K562 (cell line): ENCODE data around the gene SYT17.

Experiments
- CHD2 ChIP-seq: IDR thresholded peaks from 2 replicates; pipeline ENCODE4 v1.6.1; 2011; ENCODE audit warnings: low read depth, low read length
- CREBBP ChIP-seq: IDR thresholded peaks from one replicate; pipeline ENCODE4 v1.6.1; 2012; ENCODE audit warnings: low read depth, mild to moderate bottlenecking, control low read depth, inconsistent platforms, low read length
- CTCF ChIP-seq, 3 experiments: IDR thresholded peaks in 2 of 3; conservative IDR thresholded peaks in 1 of 3; 2 replicates each; pipeline ENCODE4 v1.5.1; 2011 to 2012; ENCODE audit warnings: low read length in 3 of 3, mild to moderate bottlenecking in 3 of 3, control low read depth in 2 of 3, improper control_type of control experiment in 1 of 3, inconsistent platforms in 1 of 3, low read depth in 1 of 3, mixed read lengths in 1 of 3, moderate library complexity in 1 of 3; ENCODE audit not compliant: insufficient read depth in 2 of 3
- ELK1 ChIP-seq: sonication (generic); formaldehyde crosslinking; IDR thresholded peaks from 2 replicates; pipeline ENCODE4 v1.8.1; 2022; ENCODE audit warnings: missing genetic modification reagents
- FOXA1 ChIP-seq: fragments of 450-650 bp; IDR thresholded peaks from 2 replicates; pipeline ENCODE4 v1.6.1; 2016; ENCODE audit warnings: mild to moderate bottlenecking, borderline replicate concordance
- NEUROD1 ChIP-seq: fragments of 150-350 bp; IDR thresholded peaks from 2 replicates; pipeline ENCODE4 v1.6.1; 2014; ENCODE audit warnings: borderline replicate concordance, low read length, low read depth; ENCODE audit not compliant: partially characterized antibody
- SMAD1 ChIP-seq: fragments of 150-350 bp; IDR thresholded peaks from 2 replicates; pipeline ENCODE4 v1.6.1; 2014; ENCODE audit warnings: low read length, low read depth; ENCODE audit not compliant: partially characterized antibody
- SMARCA5 ChIP-seq: fragments of 450-650 bp; IDR thresholded peaks from 2 replicates; pipeline ENCODE4 v1.6.1; 2016
- ZBTB49 ChIP-seq: sonication (generic); formaldehyde crosslinking; IDR thresholded peaks from 2 replicates; pipeline ENCODE4 v1.8.0; 2022; ENCODE audit warnings: missing genetic modification reagents, mild to moderate bottlenecking, borderline replicate concordance
- ZNF263 ChIP-seq: sonication (generic); formaldehyde crosslinking; IDR thresholded peaks from 2 replicates; pipeline ENCODE4 v1.8.0; 2022; ENCODE audit warnings: mild to moderate bottlenecking, missing genetic modification reagents, borderline replicate concordance
- ZNF274 ChIP-seq: IDR thresholded peaks from 2 replicates; pipeline ENCODE4 v1.6.1; 2011; ENCODE audit warnings: low read depth, mild to moderate bottlenecking, low read length, moderate library complexity, borderline replicate concordance

- no peak for TF ChIP-seq CTCF (IDR thresholded peaks at IDR 0.05 in 2 of 3, conservative IDR thresholded peaks at IDR 0.05 in 1 of 3; ENCODE audit: insufficient read depth in 2 of 3, low read depth in 1 of 3, low read length in 3 of 3)
- TF ChIP-seq FOXA1 = no peak
- no peak for TF ChIP-seq ELK1 (CRISPR knock-in tag)
- TF ChIP-seq SMARCA5 = no peak
- TF ChIP-seq ZNF274 = no peak
- no peak for TF ChIP-seq NEUROD1
- no peak for TF ChIP-seq ZNF263 (CRISPR knock-in tag)
- TF ChIP-seq ZBTB49 (CRISPR knock-in tag) = no peak
- no peak for TF ChIP-seq CREBBP
- no peak for TF ChIP-seq SMAD1
- TF ChIP-seq CHD2 = no peak
These were observed 123.4 kb downstream of the SYT17 start for GRCh38 chr16:19291475-19291874.
